ENCODE data around the gene CDK14. TPM values are rescaled to one million over a fixed set of nuclear protein-coding genes. Genes with fewer than 3 reads are reported as not detected.

Gene CDK14
- total and polyA plus RNA-seq, 2 donors (not counting 3 experiments of a cell fraction or from before 2014, with no cell fraction given), result 5.5 to 34.2 TPM

GRCh38 chr7:90999989-91000979 is 404.2 kb downstream of the CDK14 start:
- ChIA-PET POLR2A (no interaction called here), CTCF (interaction anchor here (1.3 kb wide), 1 partner anchor 14 kb away, joined by 5 read pairs; no protein-coding TSS in a partner anchor)
- Histone ChIP-seq H3K9me3 (replicated peaks; ENCODE audit: control insufficient read depth, insufficient read depth, low read length) (no peaks in the 10 kb centered on the region), H3K4me2 (ENCODE audit: insufficient read depth, low read length) (no peak overlapping the region), H3K4me1 (ENCODE audit: control insufficient read depth, extremely low read depth, insufficient read depth, low read length) (peaks cover 5% of the 10 kb centered on the region), H3K36me3 (ENCODE audit: control insufficient read depth in 2 of 2, extremely low read depth in 1 of 2, insufficient read depth in 2 of 2, low read length in 2 of 2) (peaks cover 0 to 4% of the 10 kb centered on the region in 2 experiments), H3K27ac (ENCODE audit: insufficient read depth, low read depth, low read length) (no peak overlapping the region), H3K9ac (replicated peaks; ENCODE audit: extremely low read depth, insufficient read depth, low read length) (no peak overlapping the region), H3K9me1 (replicated peaks; ENCODE audit: control insufficient read depth, extremely low read depth, insufficient read depth, low read length) (no peaks in the 10 kb centered on the region), H2AFZ (ENCODE audit: low read depth, low read length) (no peak overlapping the region), H3K79me2 (ENCODE audit: control insufficient read depth, insufficient read depth, low read length) (no peaks in the 10 kb centered on the region), H4K20me1 (replicated peaks; ENCODE audit: control insufficient read depth, extremely low read depth, insufficient read depth, low read length) (no peaks in the 10 kb centered on the region), H3K27me3 (ENCODE audit: control insufficient read depth in 2 of 2, insufficient read depth in 2 of 2, low read length in 2 of 2) (no peaks in the 10 kb centered on the region), H3K4me3 (replicated peaks in 1 of 3; ENCODE audit: insufficient read depth in 1 of 3, low read depth in 1 of 3, low read length in 3 of 3) (no peak overlapping the region)
- TF ChIP-seq EZH2 (IDR thresholded peaks at IDR 0.05; ENCODE audit: borderline replicate concordance, low read depth, low read length, severe bottlenecking) (no peak), MYC (IDR thresholded peaks at IDR 0.05; ENCODE audit: low read depth, low read length) (no peak), POLR2A (IDR thresholded peaks at IDR 0.05; ENCODE audit: low read depth, low read length) (no peak), FOS (IDR thresholded peaks at IDR 0.05; ENCODE audit: borderline replicate concordance, insufficient read depth, low read length) (no peak), MAX (IDR thresholded peaks at IDR 0.05; ENCODE audit: insufficient read depth, insufficient read length) (no peak), JUN (IDR thresholded peaks at IDR 0.05; ENCODE audit: borderline replicate concordance, insufficient read depth, insufficient read length, low read depth) (no peak), CTCF (IDR thresholded peaks at IDR 0.05; ENCODE audit: extremely low read depth in 1 of 2, insufficient read depth in 1 of 2, low read depth in 1 of 2, low read length in 2 of 2) (no peak), POLR2AphosphoS5 (IDR thresholded peaks at IDR 0.05; ENCODE audit: insufficient read depth, low read depth, low read length) (no peak), GATA2 (IDR thresholded peaks at IDR 0.05; ENCODE audit: insufficient read depth, insufficient read length, low read depth, low read length) (no peak)
- BruUV-seq (replicated peaks), result no TSS peak
- intact Hi-C loops (cut with micrococcal nuclease) (no loop called here), dilution Hi-C loops (cut with MboI; ENCODE audit: extremely low pct_ligation_motif_present, low sequenced_read_pairs) (no loop called here)
- peak; percentile 59 for FAIRE-seq
- peak; percentile 22 for DNase-seq (ENCODE audit: low read depth, low spot score)
